ENCODE measurements around the gene GPRIN3. TPM values are rescaled to one million over a fixed set of nuclear protein-coding genes. Genes with fewer than 3 reads are reported as not detected.

Gene GPRIN3
- total RNA-seq, 1 experiment from 2014 or later = 0.39 TPM

GRCh38 chr4:89217604-89218003 is 90.0 kb downstream of the GPRIN3 start:
- Histone ChIP-seq H3K79me2 (ENCODE audit: insufficient read depth, low read length) (no peaks in the 10 kb centered on the region), H3K4me3 (replicated peaks in 1 of 2; ENCODE audit: low read depth in 1 of 2, low read length in 2 of 2) (no peak overlapping the region), H2AFZ (ENCODE audit: low read depth, low read length, poor library complexity, severe bottlenecking) (no peak overlapping the region), H3K9me3 (ENCODE audit: control insufficient read depth in 1 of 2, insufficient read depth in 1 of 2, low read depth in 1 of 2, low read length in 2 of 2) (no peaks in the 10 kb centered on the region), H3K36me3 (ENCODE audit: control insufficient read depth in 1 of 2, insufficient read depth in 2 of 2, low read length in 2 of 2) (no peaks in the 10 kb centered on the region), H4K20me1 (ENCODE audit: insufficient read depth) (no peaks in the 10 kb centered on the region), H3K9me2 (ENCODE audit: insufficient read depth) (0 out of 2 replicates have a peak, but pooled peaks cover 7% of the 10 kb centered on the region), H3K27me3 (ENCODE audit: insufficient read depth, low read length) (no peaks in the 10 kb centered on the region), H3K27ac (ENCODE audit: low read depth, low read length) (no peak overlapping the region), H3K9ac (ENCODE audit: low read length) (no peak overlapping the region), H3K4me2 (ENCODE audit: low read length) (no peak overlapping the region), H3K4me1 (ENCODE audit: control insufficient read depth in 1 of 2, insufficient read depth in 2 of 2, low read length in 2 of 2) (peaks cover 0 to 6% of the 10 kb centered on the region in 2 experiments; a peak in 2 of 4 replicates)
- POLR2A ChIA-PET = no interaction called here
- BruUV-seq (replicated peaks) = no TSS peak
- CTCF ChIA-PET = interaction anchor here (1.3 kb wide), 1 partner anchor 9 kb away, joined by 10 read pairs; no protein-coding TSS in a partner anchor
- no peak for DNase-seq (ENCODE audit: low read depth, low spot score)
- no peak for ATAC-seq
- intact Hi-C loops (cut with micrococcal nuclease) = no loop called here
- RAD21 ChIA-PET (ENCODE audit: low non-redundant PET in 1 of 2, low total read pairs in 2 of 2, uncharacterized antibody in 2 of 2, unreplicated experiment in 2 of 2) = no interaction called here
- TF ChIP-seq, protein P1, sequence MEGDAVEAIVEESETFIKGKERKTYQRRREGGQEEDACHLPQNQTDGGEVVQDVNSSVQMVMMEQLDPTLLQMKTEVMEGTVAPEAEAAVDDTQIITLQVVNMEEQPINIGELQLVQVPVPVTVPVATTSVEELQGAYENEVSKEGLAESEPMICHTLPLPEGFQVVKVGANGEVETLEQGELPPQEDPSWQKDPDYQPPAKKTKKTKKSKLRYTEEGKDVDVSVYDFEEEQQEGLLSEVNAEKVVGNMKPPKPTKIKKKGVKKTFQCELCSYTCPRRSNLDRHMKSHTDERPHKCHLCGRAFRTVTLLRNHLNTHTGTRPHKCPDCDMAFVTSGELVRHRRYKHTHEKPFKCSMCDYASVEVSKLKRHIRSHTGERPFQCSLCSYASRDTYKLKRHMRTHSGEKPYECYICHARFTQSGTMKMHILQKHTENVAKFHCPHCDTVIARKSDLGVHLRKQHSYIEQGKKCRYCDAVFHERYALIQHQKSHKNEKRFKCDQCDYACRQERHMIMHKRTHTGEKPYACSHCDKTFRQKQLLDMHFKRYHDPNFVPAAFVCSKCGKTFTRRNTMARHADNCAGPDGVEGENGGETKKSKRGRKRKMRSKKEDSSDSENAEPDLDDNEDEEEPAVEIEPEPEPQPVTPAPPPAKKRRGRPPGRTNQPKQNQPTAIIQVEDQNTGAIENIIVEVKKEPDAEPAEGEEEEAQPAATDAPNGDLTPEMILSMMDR (IDR thresholded peaks at IDR 0.05 in 2 of 3, conservative IDR thresholded peaks at IDR 0.05 in 1 of 3; ENCODE audit: borderline replicate concordance in 1 of 3, insufficient read depth in 1 of 3, low read depth in 2 of 3, low read length in 2 of 3) = no peak
- TF ChIP-seq YY1 (IDR thresholded peaks at IDR 0.05; ENCODE audit: extremely low read depth, insufficient replicate concordance, low read depth, low read length) (no peak), SIN3A (IDR thresholded peaks at IDR 0.05; ENCODE audit: low read depth) (no peak), EGR1 (IDR thresholded peaks at IDR 0.05; ENCODE audit: low read depth) (no peak), JUND (IDR thresholded peaks at IDR 0.05) (no peak), EZH2 (IDR thresholded peaks at IDR 0.05) (no peak), RAD21 (IDR thresholded peaks at IDR 0.05; ENCODE audit: low read depth) (no peak), POLR2AphosphoS5 (IDR thresholded peaks at IDR 0.05; ENCODE audit: low read depth, low read length) (no peak), CBX3 (IDR thresholded peaks at IDR 0.05; ENCODE audit: low read depth) (no peak), SP1 (IDR thresholded peaks at IDR 0.05; ENCODE audit: low read depth) (no peak), ZBTB33 (IDR thresholded peaks at IDR 0.05; ENCODE audit: extremely low read depth, insufficient replicate concordance, low read length) (no peak), TCF7L2 (IDR thresholded peaks at IDR 0.05; ENCODE audit: borderline replicate concordance, extremely low read depth, insufficient read depth, insufficient read length) (no peak)
- TF ChIP-seq, protein P2, sequence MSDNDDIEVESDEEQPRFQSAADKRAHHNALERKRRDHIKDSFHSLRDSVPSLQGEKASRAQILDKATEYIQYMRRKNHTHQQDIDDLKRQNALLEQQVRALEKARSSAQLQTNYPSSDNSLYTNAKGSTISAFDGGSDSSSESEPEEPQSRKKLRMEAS (IDR thresholded peaks at IDR 0.05) = no peak

Measured in HCT116 (cell line).